GM10847 (cell line): ENCODE data around the gene HOXB3.

Experiments
- POLR2A ChIP-seq: IDR thresholded peaks from 2 replicates; pipeline ENCODE4 v1.6.1; 2011; ENCODE audit not compliant: insufficient read length; ENCODE audit errors: extremely low read depth

HOXB3 gene

DNA sequence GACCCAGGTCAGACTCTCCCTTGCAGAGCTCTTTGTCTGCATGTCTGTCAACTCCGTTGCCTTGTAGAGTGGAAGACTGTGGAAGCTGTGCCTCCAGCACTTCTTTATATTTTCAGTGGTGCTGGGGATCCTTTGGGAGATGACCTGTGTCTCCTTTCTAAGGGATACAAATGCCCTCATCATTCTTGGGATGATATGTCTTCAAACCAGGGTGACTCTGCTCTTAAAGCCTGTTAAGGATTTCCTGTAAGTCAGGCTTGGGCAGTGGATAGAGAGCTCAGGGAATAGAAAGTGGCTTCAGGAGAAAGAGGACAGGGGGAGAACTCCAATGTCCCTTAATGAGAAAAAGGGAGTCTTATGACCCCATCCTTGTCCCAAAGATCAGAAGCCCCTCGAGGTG, 1.5 kb downstream of the HOXB3 start:
- TF ChIP-seq POLR2A = no peak

DNA sequence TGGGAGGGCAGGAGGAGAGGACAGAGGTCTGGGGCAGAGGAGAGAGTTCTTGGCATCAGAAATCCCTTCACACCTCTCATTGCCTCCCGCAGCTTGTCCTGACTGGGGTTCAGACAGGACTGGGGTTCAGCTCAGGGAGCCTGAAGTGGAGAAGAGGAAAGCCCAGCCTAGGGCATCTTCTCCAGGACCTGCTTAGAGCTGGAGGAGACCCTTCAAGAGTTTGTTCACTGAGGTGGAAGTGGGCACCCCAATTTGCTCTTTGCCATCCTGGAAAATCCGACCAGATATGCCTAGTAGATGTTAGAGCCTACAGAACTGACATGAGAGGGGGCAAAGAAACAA, 2.0 kb downstream of the HOXB3 start:
- TF ChIP-seq POLR2A = no peak

DNA sequence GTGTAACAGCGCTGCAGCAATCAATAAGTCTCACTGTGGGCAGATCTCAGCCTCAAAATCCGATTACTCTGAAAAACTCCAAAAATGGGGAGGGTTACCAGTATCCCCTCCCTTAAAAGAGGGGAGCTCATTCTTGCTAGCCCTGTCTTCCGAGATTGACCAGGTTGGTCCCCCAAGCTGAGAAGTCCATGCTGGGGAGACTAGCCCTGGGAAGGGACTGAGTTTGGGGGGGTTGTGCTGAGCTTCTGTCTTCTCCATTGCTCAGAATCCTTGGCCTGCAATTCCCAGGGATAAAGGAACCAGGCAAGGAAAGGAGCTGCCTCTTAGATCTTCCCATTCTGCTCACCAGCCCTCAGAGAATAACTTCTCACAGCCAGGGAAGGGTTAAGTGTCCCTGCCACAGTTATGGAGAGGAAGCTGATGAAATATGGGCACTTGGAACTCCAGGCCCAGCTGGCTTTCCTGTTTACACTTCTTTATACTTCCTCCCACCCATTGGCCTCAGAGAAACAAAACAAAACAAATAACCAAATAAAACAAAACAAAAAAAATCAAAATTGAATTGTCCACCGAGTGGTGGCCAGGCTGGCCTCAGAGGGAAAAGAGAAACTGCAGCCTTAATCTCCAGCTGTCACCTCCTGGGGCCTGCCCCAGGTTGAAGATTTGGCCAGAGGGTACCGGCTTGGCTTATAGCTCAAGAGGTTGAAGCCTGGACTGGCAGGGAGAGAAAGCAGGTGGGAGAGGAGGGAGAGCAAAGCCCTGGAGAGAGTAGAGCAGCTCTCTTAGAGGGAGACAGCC, 2.6 kb downstream of the HOXB3 start:
- no peak for TF ChIP-seq POLR2A

DNA sequence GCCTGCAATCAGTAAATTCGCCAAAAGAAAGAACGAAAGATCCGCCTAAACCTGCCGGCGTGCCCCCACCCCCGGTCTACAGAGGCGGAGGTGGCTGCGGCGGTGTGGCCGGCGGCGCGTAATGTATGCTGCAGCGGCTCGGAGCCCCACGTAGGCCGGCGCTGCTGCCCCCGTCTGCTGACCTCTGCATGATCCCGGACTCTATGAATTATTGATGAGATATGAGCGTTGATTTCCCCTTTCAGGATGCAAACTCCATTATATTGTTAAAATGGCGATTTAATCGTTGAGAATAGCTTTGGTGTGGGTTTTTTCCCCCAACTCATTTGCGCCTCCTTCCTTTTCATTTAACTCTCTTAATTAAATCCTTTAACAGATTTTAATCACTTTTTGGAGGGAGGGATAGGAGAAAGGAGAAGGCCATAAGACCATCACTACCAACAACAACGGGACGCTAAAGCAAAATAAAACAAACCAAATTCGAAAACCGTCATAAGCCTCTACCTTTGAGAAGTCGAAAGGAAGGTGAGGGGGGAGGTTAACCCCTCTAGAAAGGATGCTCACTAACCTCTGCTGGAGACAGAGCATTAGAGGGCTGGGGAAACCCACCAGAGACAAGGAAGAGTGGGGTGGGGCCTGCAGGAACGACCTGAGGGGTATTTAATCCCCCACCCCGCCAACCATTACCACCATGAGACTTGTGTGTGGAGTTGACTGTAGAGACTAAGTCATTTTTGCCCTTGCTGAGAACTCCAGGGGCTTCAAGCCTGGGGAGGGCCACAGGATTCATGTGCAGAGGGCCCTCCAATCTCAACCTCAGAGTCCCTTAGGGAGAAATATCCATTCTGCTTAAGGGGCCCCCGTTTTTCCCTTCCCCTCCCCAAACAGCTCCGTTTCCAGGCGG, 3.4 kb downstream of the HOXB3 start:
- TF ChIP-seq POLR2A = no peak

DNA sequence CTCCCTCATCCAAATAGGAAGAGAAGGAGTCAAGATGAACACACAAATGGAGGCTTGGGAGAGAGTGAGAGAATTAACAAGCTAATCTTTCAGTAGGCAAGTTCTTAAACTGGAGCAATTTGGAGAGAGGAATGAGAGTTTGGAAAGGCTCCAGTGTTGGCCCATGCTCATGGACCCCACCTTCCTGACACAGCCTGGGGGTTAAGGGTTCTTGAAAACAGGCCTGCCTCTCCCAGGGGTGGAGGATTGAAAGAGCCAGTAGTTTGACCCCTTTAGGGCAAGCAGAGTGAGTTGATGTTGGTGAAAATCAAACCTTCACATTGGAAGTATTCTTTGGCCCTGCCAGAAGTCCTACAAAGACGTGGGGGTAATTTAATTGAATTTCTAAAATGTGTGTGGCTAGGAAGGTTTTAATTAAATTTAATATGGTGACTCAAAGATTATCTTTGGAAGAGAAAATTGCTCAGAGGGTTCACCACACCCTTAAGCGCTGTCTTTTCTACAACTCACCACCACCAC, 5.8 kb downstream of the HOXB3 start:
- TF ChIP-seq POLR2A = no peak

DNA sequence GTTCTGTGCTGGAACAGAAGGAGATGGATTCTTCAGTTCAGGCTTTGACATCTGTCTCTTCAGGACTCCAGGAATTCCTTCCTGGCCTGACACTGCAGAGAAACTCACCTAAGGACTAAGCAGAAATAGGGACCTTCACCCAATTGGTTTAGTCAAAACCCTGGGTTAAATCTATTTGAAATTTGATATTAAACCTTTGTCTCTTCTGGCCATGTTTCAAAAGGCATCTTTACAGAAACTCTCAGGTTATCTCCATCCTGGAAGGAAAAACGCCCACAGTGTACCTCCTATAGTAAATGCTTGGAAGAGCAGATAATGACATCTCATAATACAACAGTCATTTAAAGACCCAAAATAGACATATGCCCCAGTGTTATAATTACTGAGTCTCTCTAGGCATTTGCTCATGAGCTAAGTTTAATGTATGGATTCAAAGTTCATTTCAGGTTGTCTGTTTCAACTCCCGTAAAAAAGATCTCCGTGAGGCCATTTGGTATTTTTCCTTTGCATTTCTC, 6.3 kb downstream of the HOXB3 start:
- no peak for TF ChIP-seq POLR2A

DNA sequence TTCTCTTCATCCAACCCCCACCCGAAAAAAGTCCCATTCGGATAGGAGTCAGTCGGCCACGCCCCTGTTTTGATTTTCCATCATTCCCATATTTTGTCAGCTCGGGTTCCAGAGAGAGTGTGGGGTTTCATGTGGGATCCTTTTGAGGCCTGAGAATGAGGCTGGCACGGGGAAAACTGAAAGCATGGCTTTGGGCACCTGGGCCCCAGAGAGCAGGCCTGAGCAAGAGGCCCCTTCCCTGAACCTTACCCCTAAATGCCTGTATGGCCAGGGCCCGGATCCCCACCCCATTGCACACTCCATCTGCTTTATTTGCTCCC, 7.3 kb downstream of the HOXB3 start:
- TF ChIP-seq POLR2A = no peak

DNA sequence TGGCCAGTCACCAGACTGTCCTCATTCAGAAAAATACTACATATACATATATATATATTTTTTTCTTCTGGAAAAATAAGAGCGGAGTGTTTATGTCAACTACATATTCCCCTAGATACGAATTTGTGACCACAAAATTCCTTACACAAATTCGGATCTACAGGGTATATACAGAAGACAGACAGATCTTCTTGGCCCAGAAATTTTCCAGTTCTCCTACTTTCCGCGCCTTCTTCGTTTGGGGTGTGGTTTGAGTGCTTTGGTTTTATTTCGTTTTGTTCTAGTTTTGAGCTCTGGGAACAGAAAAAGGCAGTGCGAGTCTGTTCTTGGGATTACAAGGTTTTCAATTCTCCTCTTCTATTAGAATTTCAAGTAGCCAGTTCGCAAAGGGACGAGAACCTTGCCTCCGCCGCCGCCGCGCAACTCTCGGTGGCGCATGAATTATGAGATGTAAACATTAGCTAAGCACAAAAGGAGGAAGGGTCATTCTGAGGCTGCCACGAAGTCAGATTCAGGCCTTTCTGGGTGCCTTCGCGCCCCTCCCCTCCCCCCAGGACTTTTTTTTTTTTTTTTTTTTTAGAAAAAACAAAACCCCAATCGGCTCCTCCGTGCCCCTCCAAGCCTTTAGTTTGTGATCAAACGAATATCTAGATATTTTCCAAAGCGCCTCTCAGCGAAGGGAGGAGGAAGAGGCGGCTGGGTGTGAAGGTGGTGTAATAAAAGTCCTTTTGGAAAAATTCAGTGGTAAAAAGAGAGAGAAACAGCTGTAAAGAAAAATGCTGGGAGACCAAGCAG, 10.1 kb downstream of the HOXB3 start:
- no peak for TF ChIP-seq POLR2A

DNA sequence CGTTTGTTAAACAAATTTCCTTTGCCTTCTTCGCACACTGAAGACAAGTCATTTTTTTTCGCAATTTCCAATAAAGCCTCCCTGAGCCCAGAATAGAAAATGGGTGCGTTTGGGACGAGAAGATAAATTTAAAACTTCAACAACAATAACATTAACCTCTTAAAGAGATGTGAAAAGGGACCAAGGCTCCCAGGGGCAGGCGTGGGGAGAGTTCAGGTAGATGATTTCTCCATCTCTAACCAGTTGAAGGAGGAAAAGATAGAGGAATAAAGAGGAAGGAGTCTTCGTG, 10.6 kb downstream of the HOXB3 start:
- no peak for TF ChIP-seq POLR2A

DNA sequence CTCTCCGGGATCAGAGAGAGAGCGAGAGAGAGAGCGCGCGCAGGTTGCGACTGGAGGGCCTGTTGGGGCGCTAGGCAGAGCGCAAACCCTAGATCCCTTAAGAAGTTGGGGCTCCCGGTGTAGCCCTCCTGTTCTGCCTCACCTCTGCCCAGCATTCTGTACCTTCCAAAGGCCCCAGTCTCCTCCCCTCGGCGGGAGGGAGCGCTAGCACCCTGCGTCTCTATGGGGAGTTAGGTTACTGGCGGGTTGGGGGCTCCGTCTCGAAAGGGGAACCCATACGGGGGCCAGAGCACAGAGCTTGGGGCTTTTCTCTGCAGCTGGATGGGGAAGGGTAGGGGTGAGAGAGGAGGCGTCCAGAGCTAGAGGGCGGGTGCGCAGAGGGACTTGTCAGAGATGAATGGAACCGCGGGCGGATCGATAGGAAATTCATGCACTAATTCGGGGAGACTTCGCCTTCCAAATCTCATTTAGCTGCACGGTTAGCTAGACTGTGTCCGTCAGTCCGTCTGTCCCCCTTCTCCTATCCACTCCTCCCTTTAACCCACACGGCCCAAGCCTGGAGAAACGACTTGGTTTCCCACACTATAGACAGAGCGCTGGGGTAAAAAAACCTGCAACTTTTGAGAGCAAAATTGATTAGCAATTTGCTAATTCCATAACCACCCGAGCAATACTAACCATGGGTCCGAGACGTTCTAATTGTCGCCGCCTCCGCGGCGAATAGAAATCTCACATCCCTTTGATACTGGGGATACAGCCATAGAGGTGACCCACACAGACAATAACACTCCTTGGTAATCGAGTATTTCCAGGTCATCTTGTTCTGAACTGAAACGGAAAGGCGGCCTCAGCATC, 11.2 kb downstream of the HOXB3 start:
- peak; percentile 36 for TF ChIP-seq POLR2A

DNA sequence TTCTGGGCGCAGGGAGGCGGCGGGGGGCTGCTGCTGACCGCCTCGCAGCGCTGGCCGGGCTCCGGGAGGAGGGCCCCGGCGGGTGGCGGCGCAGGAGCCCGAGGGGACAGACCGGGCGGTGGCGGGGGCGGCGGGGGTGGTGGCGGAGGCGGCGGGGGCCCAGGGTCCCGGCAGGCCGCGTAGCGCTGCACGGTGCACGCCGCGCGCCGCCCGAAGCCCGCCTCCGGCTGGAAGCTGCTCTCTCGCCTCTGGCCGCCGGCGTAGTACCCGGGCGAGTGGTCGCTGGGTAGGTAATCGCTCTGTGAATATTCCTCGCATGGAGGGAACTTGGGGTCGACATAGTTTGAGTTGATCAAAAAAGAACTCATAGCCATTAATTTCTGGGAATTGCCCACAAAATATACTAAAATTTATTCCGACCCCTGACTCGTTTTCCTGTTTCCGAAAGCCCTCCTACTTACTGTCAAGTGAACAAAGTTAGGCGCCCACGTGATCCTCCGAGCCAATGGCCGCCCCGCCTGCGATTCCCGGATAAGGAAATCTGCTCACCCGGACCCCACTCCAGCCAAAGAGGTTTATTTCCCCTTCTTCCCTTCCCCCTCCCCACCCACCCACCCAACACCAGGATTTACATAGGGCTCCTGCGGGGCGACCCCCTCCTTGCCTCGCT, 12.0 kb downstream of the HOXB3 start, which contains the start of gene HOXB4:
Gene HOXB4 (minus strand): TSS at position 405 of the 670 bp plus-strand sequence. CDS start 31 bp downstream, at position 374.
- TF ChIP-seq POLR2A = no peak

DNA sequence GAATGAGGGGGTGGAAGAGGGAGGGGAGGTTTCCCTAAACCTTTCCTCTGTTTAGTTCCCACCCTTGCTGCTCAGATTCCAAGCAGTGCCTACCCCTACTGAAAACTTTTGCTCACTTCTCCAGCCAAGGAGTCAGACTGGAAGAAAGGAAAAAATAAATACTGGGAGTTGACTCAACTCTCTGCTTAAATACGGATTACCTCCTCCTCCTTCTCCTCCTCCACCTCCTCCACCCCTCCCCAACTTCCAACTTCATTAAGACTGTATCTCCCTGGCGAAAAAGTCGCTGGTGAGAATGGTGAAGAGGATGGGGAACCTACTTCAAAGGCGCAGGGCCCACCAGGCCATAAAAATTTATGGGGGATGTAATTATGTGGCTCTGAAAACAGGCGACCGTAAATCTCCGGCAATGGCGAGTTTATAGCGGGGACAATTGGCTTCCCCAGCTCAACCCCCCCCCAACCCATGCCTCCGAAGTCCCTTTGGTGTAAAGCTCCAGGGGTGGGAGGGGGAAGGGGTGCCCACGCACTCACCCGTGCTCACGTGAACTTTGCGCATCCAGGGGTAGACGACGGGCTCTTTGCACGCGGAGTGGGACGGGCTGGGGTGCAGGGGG, 12.6 kb downstream of the HOXB3 start:
- TF ChIP-seq POLR2A = no peak

DNA sequence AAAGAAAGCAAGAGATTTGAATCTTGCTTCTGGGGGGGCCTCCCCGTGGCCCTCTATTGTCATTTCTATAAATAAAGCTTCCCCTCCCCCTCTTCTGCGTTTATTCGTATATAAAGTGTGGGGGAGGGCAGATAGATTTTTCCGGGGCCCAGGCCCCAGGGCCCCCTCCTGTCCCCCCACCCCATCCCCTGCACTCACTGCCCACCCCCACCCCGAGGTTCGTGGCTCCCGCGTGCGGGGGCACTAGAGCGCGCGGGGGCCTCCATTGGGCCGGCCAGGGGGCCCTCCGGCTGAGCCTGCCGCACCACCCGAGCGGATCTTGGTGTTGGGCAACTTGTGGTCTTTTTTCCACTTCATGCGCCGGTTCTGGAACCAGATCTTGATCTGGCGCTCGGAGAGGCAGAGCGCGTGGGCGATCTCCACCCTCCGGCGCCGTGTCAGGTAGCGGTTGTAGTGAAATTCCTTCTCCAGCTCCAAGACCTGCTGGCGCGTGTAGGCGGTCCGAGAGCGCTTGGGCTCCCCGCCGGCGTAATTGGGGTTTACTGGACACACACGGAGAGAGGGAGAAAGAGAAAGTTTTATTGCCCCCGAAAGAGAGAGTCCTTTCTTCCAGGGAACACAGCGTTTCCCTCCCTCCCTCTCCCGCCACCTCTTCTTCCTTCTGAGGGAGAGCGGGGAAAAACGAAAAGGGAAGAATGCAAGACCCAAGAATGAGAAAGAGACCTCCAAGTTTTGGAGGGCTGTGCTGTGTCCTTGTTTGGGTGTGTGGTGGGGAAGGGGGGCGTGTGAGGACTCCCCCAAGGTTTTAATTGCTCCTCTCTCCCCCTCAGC, 13.3 kb downstream of the HOXB3 start:
- TF ChIP-seq POLR2A = no peak
